GM21423 (cell line): Measurements from ENCODE around the gene PRKCE.
A peak's percentile ranks its signal among the peaks of the same experiment; 100 is the strongest.

Experiments
- ATAC-seq: cut with Tn5 transposase; IDR thresholded peaks from one replicate; pipeline ENCODE4 v1.9.1; 2021; ENCODE audit warnings: mild to moderate bottlenecking, moderate library complexity; ENCODE audit not compliant: unreplicated experiment

PRKCE gene

GRCh38 chr2:45721150-45721549 lies 69.7 kb downstream of the PRKCE start:
- ATAC-seq = no peak

GRCh38 chr2:45722477-45722876 lies 71.0 kb downstream of the PRKCE start:
- ATAC-seq = no peak

- ATAC-seq = no peak
Measured at GRCh38 chr2:45723857-45724256, 72.4 kb downstream of the PRKCE start.

- no peak for ATAC-seq
Measured at GRCh38 chr2:45724335-45724734, 72.9 kb downstream of the PRKCE start.

- ATAC-seq = no peak
Measured at GRCh38 chr2:45725731-45726130, 74.3 kb downstream of the PRKCE start.

- ATAC-seq = no peak
Measured at GRCh38 chr2:45726188-45726587, 74.7 kb downstream of the PRKCE start.

GRCh38 chr2:45728458-45728942 lies 77.0 kb downstream of the PRKCE start:
- peak; percentile 77 for ATAC-seq

- ATAC-seq = peak; percentile 55
Measured at GRCh38 chr2:45729753-45730512, 78.5 kb downstream of the PRKCE start.

GRCh38 chr2:45731141-45731540 lies 79.7 kb downstream of the PRKCE start:
- ATAC-seq = no peak

GRCh38 chr2:45732436-45732835 lies 81.0 kb downstream of the PRKCE start:
- ATAC-seq = no peak

- no peak for ATAC-seq
Measured at GRCh38 chr2:45732946-45733345, 81.5 kb downstream of the PRKCE start.

GRCh38 chr2:45734336-45734735 lies 82.9 kb downstream of the PRKCE start:
- ATAC-seq = no peak

- no peak for ATAC-seq
Measured at GRCh38 chr2:45734952-45735351, 83.5 kb downstream of the PRKCE start.

- no peak for ATAC-seq
Measured at GRCh38 chr2:45736757-45737704, 85.6 kb downstream of the PRKCE start.

GRCh38 chr2:45739796-45740485 lies 88.5 kb downstream of the PRKCE start:
- no peak for ATAC-seq

GRCh38 chr2:45741161-45741850 lies 89.8 kb downstream of the PRKCE start:
- no peak for ATAC-seq

GRCh38 chr2:45743531-45744396 lies 92.3 kb downstream of the PRKCE start:
- ATAC-seq = no peak

- ATAC-seq = no peak
Measured at GRCh38 chr2:45745231-45745630, 93.8 kb downstream of the PRKCE start.

- ATAC-seq = no peak
Measured at GRCh38 chr2:45746888-45747287, 95.4 kb downstream of the PRKCE start.

GRCh38 chr2:45747363-45747762 lies 95.9 kb downstream of the PRKCE start:
- no peak for ATAC-seq
